ENCODE data around the gene FAM53B. TPM values are rescaled to one million over a fixed set of nuclear protein-coding genes. Genes with fewer than 3 reads are reported as not detected.

The FAM53B gene
- total and polyA plus RNA-seq, 12 donors: 11.6 to 42.9 (median 29.1) TPM

- 63 to 67% methylated on average over 13 of the region's 13 CpGs for WGBS, 2 donors
- H3K4me1 ChIP-seq: peaks cover 69 to 100% (median 97%) of the 10 kb centered on the region in 9 donors
- intact Hi-C loops (cut with DNase I): loop anchor here in 1 of 10 donors (5.0 kb wide), 1 partner anchor 39 kb away; no protein-coding TSS in a partner anchor
- no peak overlapping the region for H3K4me3 ChIP-seq
- peak overlapping the region in 9 of 10 donors; percentile 27 to 83 (median 68) for H3K27ac ChIP-seq
- H3K27me3 ChIP-seq: no peaks in the 10 kb centered on the region
- H3K36me3 ChIP-seq: peaks cover 0 to 29% (median 0%) of the 10 kb centered on the region in 9 donors
- ATAC-seq: peak in 1 of 8 donors; percentile 7
- no peak for DNase-seq
- no peak for TF ChIP-seq CTCF (IDR thresholded peaks at IDR 0.05)
- H3K9me3 ChIP-seq: no peaks in the 10 kb centered on the region
Measured at GRCh38 chr10:124670849-124671248, 73.3 kb downstream of the FAM53B start.

GRCh38 chr10:124669824-124670654 lies 74.1 kb downstream of the FAM53B start:
- no peak overlapping the region for H3K4me3 ChIP-seq
- intact Hi-C loops (cut with DNase I): loop anchor here in 3 of 10 donors (1.0 to 5.0 kb wide), 3 partner anchors 38 to 52 kb away; no protein-coding TSS in a partner anchor
- no peak for ATAC-seq
- H3K9me3 ChIP-seq: no peaks in the 10 kb centered on the region
- H3K27ac ChIP-seq: peak overlapping the region in 8 of 10 donors; percentile 36 to 90 (median 65)
- WGBS, 2 donors: 75 to 83% methylated on average over 23 of the region's 23 CpGs
- peaks cover 0 to 29% (median 0%) of the 10 kb centered on the region in 9 donors for H3K36me3 ChIP-seq
- H3K27me3 ChIP-seq: no peaks in the 10 kb centered on the region
- DNase-seq: peak in 1 of 2 donors; percentile 26
- TF ChIP-seq CTCF (IDR thresholded peaks at IDR 0.05): no peak
- H3K4me1 ChIP-seq: peaks cover 63 to 100% (median 93%) of the 10 kb centered on the region in 9 donors

GRCh38 chr10:124669141-124669823 lies 74.9 kb downstream of the FAM53B start:
- H3K27me3 ChIP-seq: no peaks in the 10 kb centered on the region
- H3K27ac ChIP-seq: peak overlapping the region; percentile 35 to 90 (median 58)
- H3K4me3 ChIP-seq: no peak overlapping the region
- TF ChIP-seq CTCF (IDR thresholded peaks at IDR 0.05): no peak
- intact Hi-C loops (cut with DNase I): loop anchor here in 2 of 10 donors (1.0 to 5.0 kb wide), 2 partner anchors 40 to 53 kb away; no protein-coding TSS in a partner anchor
- H3K4me1 ChIP-seq: peaks cover 57 to 94% (median 87%) of the 10 kb centered on the region in 9 donors
- peaks cover 0 to 29% (median 0%) of the 10 kb centered on the region in 9 donors for H3K36me3 ChIP-seq
- DNase-seq (peak in 1 of 2 donors; percentile 13), ATAC-seq (peak in 5 of 8 donors; percentile 18 to 47 (median 25))
- WGBS, 2 donors: 80% methylated on average over 20 of the region's 20 CpGs
- no peaks in the 10 kb centered on the region for H3K9me3 ChIP-seq

- no peak overlapping the region for H3K4me3 ChIP-seq
- no peaks in the 10 kb centered on the region for H3K27me3 ChIP-seq
- TF ChIP-seq CTCF (IDR thresholded peaks at IDR 0.05): peak in 1 of 9 donors; percentile 7
- WGBS, 2 donors: 34 to 47% methylated on average over 11 of the region's 11 CpGs
- peaks cover 0 to 35% (median 0%) of the 10 kb centered on the region in 9 donors for H3K36me3 ChIP-seq
- ATAC-seq (peak; percentile 9 to 78 (median 46)), DNase-seq (peak in 1 of 2 donors; percentile 46)
- no peaks in the 10 kb centered on the region for H3K9me3 ChIP-seq
- intact Hi-C loops (cut with DNase I): loop anchor here in 2 of 10 donors (1.0 to 5.0 kb wide), 2 partner anchors 39 to 54 kb away; no protein-coding TSS in a partner anchor
- H3K27ac ChIP-seq: peak overlapping the region; percentile 35 to 90 (median 58)
- H3K4me1 ChIP-seq: peaks cover 52 to 92% (median 87%) of the 10 kb centered on the region in 9 donors
Measured at GRCh38 chr10:124668517-124669051, 75.6 kb downstream of the FAM53B start.
